Measurements from ENCODE around the gene GOT2.

- TF ChIP-seq CTCF (IDR thresholded peaks at IDR 0.05; ENCODE audit: low read depth, low read length) (no peak), POLR2A (IDR thresholded peaks at IDR 0.05; ENCODE audit: extremely low read depth, insufficient read length) (no peak), MAX (IDR thresholded peaks at IDR 0.05; ENCODE audit: low read depth, low read length) (no peak), MYC (IDR thresholded peaks at IDR 0.05; ENCODE audit: low read depth, low read length) (no peak)
These were observed 50.1 kb downstream of the GOT2 start for GRCh38 chr16:58684001-58684353.
